Measurements from ENCODE around the gene DPP8. TPM values are rescaled to one million over a fixed set of nuclear protein-coding genes. Genes with fewer than 3 reads are reported as not detected.

Gene DPP8
- total RNA-seq, 1 experiment from 2014 or later = 25.1 TPM

GRCh38 chr15:65401611-65402240, 115.8 kb downstream of the DPP8 start:
- intact Hi-C loops (cut with micrococcal nuclease; ENCODE audit: unreplicated experiment) = loop anchor here (1.0 to 10.0 kb wide), 2 partner anchors 83 to 433 kb away; no protein-coding TSS in a partner anchor
- H3K4me2 ChIP-seq = no peak overlapping the region
- POLR2A ChIA-PET (ENCODE audit: unreplicated experiment) = no interaction called here

GRCh38 chr15:65400760-65401610, 116.5 kb downstream of the DPP8 start:
- Histone ChIP-seq H3K9me2 (ENCODE audit: insufficient read depth) (no peaks in the 10 kb centered on the region), H3K4me2 (no peak overlapping the region), H3K4me1 (replicated peaks; ENCODE audit: insufficient read depth) (no peaks in the 10 kb centered on the region), H3K27ac (no peak overlapping the region), H3K36me3 (ENCODE audit: low read depth) (no peaks in the 10 kb centered on the region), H3K9me3 (ENCODE audit: insufficient read depth, low read depth) (no peaks in the 10 kb centered on the region), H3F3A (ENCODE audit: insufficient read depth, low read depth) (no peaks in the 10 kb centered on the region), H2AFZ (no peak overlapping the region), H3K27me3 (ENCODE audit: insufficient read depth, low read depth) (no peaks in the 10 kb centered on the region), H3K4me3 (no peak overlapping the region), H4K20me1 (ENCODE audit: insufficient read depth) (no peaks in the 10 kb centered on the region), H3K79me2 (ENCODE audit: low read depth) (no peaks in the 10 kb centered on the region)
- POLR2A ChIA-PET (ENCODE audit: unreplicated experiment) = no interaction called here
- no TSS peak for BruUV-seq (replicated peaks)
- CTCF ChIA-PET = interaction anchor here (0.5 to 0.8 kb wide), 6 partner anchors 15 to 821 kb away, joined by 3 to 9 read pairs (median 4); no protein-coding TSS in a partner anchor
- TF ChIP-seq EZH2 (IDR thresholded peaks at IDR 0.05; ENCODE audit: low read depth) (no peak), CTCF (conservative IDR thresholded peaks at IDR 0.05) (peak; percentile 70)
- intact Hi-C loops (cut with micrococcal nuclease; ENCODE audit: unreplicated experiment) = loop anchor here (1.0 to 10.0 kb wide), 2 partner anchors 83 to 434 kb away; no protein-coding TSS in a partner anchor
- DNase-seq = peak in 1 of 2 experiments; percentile 60

More at GRCh38 chr15:65401611-65402240, 115.8 kb downstream of the DPP8 start:
- no TSS peak for BruUV-seq (replicated peaks)
- Histone ChIP-seq H3K9me3 (ENCODE audit: insufficient read depth, low read depth) (no peaks in the 10 kb centered on the region), H3F3A (ENCODE audit: insufficient read depth, low read depth) (no peaks in the 10 kb centered on the region), H3K36me3 (ENCODE audit: low read depth) (no peaks in the 10 kb centered on the region), H4K20me1 (ENCODE audit: insufficient read depth) (no peaks in the 10 kb centered on the region), H3K27ac (no peak overlapping the region), H3K79me2 (ENCODE audit: low read depth) (no peaks in the 10 kb centered on the region), H3K4me3 (no peak overlapping the region), H3K9me2 (ENCODE audit: insufficient read depth) (no peaks in the 10 kb centered on the region), H3K4me1 (replicated peaks; ENCODE audit: insufficient read depth) (no peaks in the 10 kb centered on the region), H2AFZ (no peak overlapping the region), H3K27me3 (ENCODE audit: insufficient read depth, low read depth) (no peaks in the 10 kb centered on the region)
- TF ChIP-seq EZH2 (IDR thresholded peaks at IDR 0.05; ENCODE audit: low read depth) (no peak), CTCF (conservative IDR thresholded peaks at IDR 0.05) (no peak)
- CTCF ChIA-PET = interaction anchor here (0.5 to 0.8 kb wide), 5 partner anchors 16 to 821 kb away, joined by 3 to 9 read pairs (median 5); no protein-coding TSS in a partner anchor
- no peak for DNase-seq

- Histone ChIP-seq H2AFZ (no peak overlapping the region), H3K27ac (no peak overlapping the region), H3K79me2 (ENCODE audit: low read depth) (no peaks in the 10 kb centered on the region), H4K20me1 (ENCODE audit: insufficient read depth) (no peaks in the 10 kb centered on the region), H3K9me2 (ENCODE audit: insufficient read depth) (no peaks in the 10 kb centered on the region), H3K27me3 (ENCODE audit: insufficient read depth, low read depth) (no peaks in the 10 kb centered on the region), H3F3A (ENCODE audit: insufficient read depth, low read depth) (no peaks in the 10 kb centered on the region), H3K9me3 (ENCODE audit: insufficient read depth, low read depth) (no peaks in the 10 kb centered on the region), H3K4me1 (replicated peaks; ENCODE audit: insufficient read depth) (no peaks in the 10 kb centered on the region), H3K36me3 (ENCODE audit: low read depth) (no peaks in the 10 kb centered on the region), H3K4me3 (no peak overlapping the region), H3K4me2 (no peak overlapping the region)
- TF ChIP-seq EZH2 (IDR thresholded peaks at IDR 0.05; ENCODE audit: low read depth) = no peak
- TF ChIP-seq CTCF (conservative IDR thresholded peaks at IDR 0.05) = no peak
- no TSS peak for BruUV-seq (replicated peaks)
- intact Hi-C loops (cut with micrococcal nuclease; ENCODE audit: unreplicated experiment) = loop anchor here (10.0 kb wide), 1 partner anchor 435 kb away; no protein-coding TSS in a partner anchor
- no peak for DNase-seq
- ChIA-PET POLR2A (ENCODE audit: unreplicated experiment) (no interaction called here), CTCF (interaction anchor here (0.6 to 1.2 kb wide), 2 partner anchors 20 to 45 kb away, joined by 6 read pairs; no protein-coding TSS in a partner anchor)
These were observed 117.5 kb downstream of the DPP8 start for GRCh38 chr15:65399997-65400396.

Measured in PC-9 (cell line).